Fibroblast of lung (primary cell): Measurements from ENCODE around the gene RDH5. TPM values are rescaled to one million over a fixed set of nuclear protein-coding genes. Genes with fewer than 3 reads are reported as not detected.

ENCODE experiments used
- DNase-seq, 2 donors: peaks; one replicate each; pipeline versions ENCODE4 v3.0.0 to v3.0.0-alpha.2; 2010; ENCODE audit warnings: low read depth in 2 of 2
- H2AFZ ChIP-seq: 2 replicates; pipeline ENCODE4 v1.5.1; 2012; ENCODE audit warnings: low read length, control low read depth, inconsistent platforms
- H3K27ac ChIP-seq: 2 replicates; pipeline ENCODE4 v1.5.1; 2011; ENCODE audit warnings: low read length, control low read depth; ENCODE audit not compliant: insufficient read depth
- H3K27me3 ChIP-seq: 2 replicates; pipeline ENCODE4 v1.5.1; 2011; ENCODE audit warnings: mild to moderate bottlenecking, low read length; ENCODE audit not compliant: control insufficient read depth, insufficient read depth
- H3K36me3 ChIP-seq: 2 replicates; pipeline ENCODE4 v1.5.1; 2011; ENCODE audit warnings: low read length; ENCODE audit not compliant: control insufficient read depth, insufficient read depth
- H3K4me1 ChIP-seq: 2 replicates; pipeline ENCODE4 v1.5.1; 2011; ENCODE audit warnings: low read length; ENCODE audit not compliant: control insufficient read depth, insufficient read depth; ENCODE audit errors: extremely low read depth
- H3K4me2 ChIP-seq: 2 replicates; pipeline ENCODE4 v1.5.1; 2011; ENCODE audit warnings: low read length, control low read depth; ENCODE audit not compliant: insufficient read depth; ENCODE audit errors: extremely low read depth
- H3K4me3 ChIP-seq, 4 experiments: fragments of 200-600 bp in 1 of 4; sonication (generic) in 1 of 4; replicated peaks in 1 of 4; 2 replicates each; pipeline ENCODE4 v1.5.1; 2011 to 2016; ENCODE audit warnings: low read length in 4 of 4, low read depth in 3 of 4, mild to moderate bottlenecking in 3 of 4, control low read depth in 2 of 4, inconsistent platforms in 1 of 4, mixed read lengths in 1 of 4; ENCODE audit not compliant: insufficient read depth in 1 of 4; ENCODE audit errors: control extremely low read depth in 1 of 4
- H3K79me2 ChIP-seq: 2 replicates; pipeline ENCODE4 v1.5.1; 2012; ENCODE audit warnings: mild to moderate bottlenecking, low read length, inconsistent platforms; ENCODE audit not compliant: control insufficient read depth, insufficient read depth
- H3K9ac ChIP-seq: 2 replicates; pipeline ENCODE4 v1.5.1; 2011; ENCODE audit warnings: mild to moderate bottlenecking, low read length, control low read depth; ENCODE audit not compliant: insufficient read depth
- H3K9me3 ChIP-seq: 2 replicates; pipeline ENCODE4 v1.5.1; 2012; ENCODE audit warnings: low read depth, low read length; ENCODE audit not compliant: control insufficient read depth, insufficient read depth
- H4K20me1 ChIP-seq: 2 replicates; pipeline ENCODE4 v1.5.1; 2011; ENCODE audit warnings: low read length; ENCODE audit not compliant: control insufficient read depth, insufficient read depth; ENCODE audit errors: extremely low read depth
- CTCF ChIP-seq, 2 donors: IDR thresholded peaks in 1 of 2; conservative IDR thresholded peaks in 1 of 2; 1 replicate in 1 of 2; 2 replicates in 1 of 2; pipeline ENCODE4 v1.5.1; 2011 to 2012; ENCODE audit warnings: low read length in 2 of 2, control low read depth in 1 of 2, inconsistent platforms in 1 of 2, low read depth in 1 of 2, mild to moderate bottlenecking in 1 of 2
- EZH2 ChIP-seq: IDR thresholded peaks from 2 replicates; pipeline ENCODE4 v1.5.1; 2012; ENCODE audit warnings: low read length, control low read depth, mild to moderate bottlenecking; ENCODE audit errors: missing control alignments
- polyA plus RNA-seq, 2 donors: library from polyadenylated mRNA; depleted of rRNA in 1 of 2; stranded (reverse) in 1 of 2; unstranded in 1 of 2; fragments of >200 nt; gene quantifications; 2 replicates each; pipeline ENCODE4 v1.2.1, GENCODE V29; 2011 to 2012; ENCODE audit warnings: missing spikeins in 1 of 2
- total RNA-seq: library from RNA; depleted of rRNA; stranded (reverse); fragments of >200 nt; gene quantifications from 2 replicates; pipeline ENCODE4 v1.2.1, GENCODE V29; 2014

The RDH5 gene
- total and polyA plus RNA-seq, 2 donors (not counting 1 experiment from before 2014, with no cell fraction given) = 16.7 to 49.2 TPM

DNA sequence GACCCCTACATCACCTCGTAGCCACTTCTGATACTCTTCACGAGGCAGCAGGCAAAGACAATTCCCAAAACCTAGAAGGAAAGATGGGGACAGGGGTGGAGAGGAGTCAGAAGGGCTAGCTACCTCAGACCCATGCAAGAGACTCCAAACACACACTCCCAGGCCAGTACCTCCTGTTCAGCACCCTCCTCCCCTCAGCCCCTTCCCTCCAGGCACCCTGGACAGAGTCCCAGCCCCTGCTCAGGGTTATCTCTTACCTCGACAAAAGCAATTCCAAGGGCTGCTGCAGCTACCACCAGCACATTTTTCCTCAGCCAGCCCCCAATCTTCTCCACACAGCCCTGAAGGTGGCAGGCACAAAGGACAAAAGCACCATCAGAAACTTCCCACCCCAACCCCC, 5.4 kb downstream of the RDH5 start:
- H3K27ac ChIP-seq = no peak overlapping the region
- no peak for DNase-seq

GRCh38 chr12:55726971-55727370, 6.8 kb downstream of the RDH5 start:
- H3K27ac ChIP-seq = peak overlapping the region; percentile 99

More for the DNA sequence above, 5.4 kb downstream of the RDH5 start:
- Histone ChIP-seq H2AFZ (no peak overlapping the region), H3K79me2 (peaks cover 52% of the 10 kb centered on the region), H3K4me2 (peak overlapping the region; percentile 98), H3K36me3 (peaks cover 19% of the 10 kb centered on the region), H3K4me3 (peak overlapping the region in 3 of 4 experiments; percentile 21 to 80 (median 38)), H3K9me3 (no peaks in the 10 kb centered on the region), H4K20me1 (no peaks in the 10 kb centered on the region), H3K4me1 (peaks cover 36% of the 10 kb centered on the region), H3K9ac (no peak overlapping the region), H3K27me3 (no peaks in the 10 kb centered on the region)
- no peak for TF ChIP-seq EZH2
- TF ChIP-seq CTCF (conservative IDR thresholded peaks at IDR 0.05 in 1 of 2, IDR thresholded peaks at IDR 0.05 in 1 of 2; ENCODE audit: low read depth in 1 of 2, low read length in 2 of 2) = no peak

DNA sequence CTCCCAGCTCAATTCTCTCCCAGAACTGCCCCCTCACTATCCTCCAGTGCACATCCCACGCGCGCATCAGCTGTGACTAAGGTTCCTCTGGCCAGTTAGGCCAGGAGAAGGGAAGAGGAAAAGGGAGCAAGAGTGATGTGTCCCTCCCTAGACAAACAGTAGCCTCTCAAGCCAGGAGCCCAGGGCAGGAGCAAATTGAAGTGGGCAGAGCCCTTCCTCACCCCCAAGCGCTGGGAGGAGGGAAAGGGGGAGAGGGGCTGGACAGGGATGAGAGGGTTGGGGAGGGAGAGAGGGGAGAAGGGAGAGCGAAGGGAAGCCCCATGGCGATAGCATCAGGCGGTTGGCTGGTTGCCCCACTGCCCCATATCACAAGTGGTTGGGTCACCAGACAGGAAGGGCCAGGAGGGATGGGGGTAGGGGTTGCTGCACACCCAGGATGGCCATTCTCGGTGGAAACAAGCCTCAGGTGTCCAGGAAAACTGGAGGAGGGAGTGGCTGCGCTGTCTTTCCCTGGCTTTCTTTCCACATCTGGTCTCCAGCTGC, 7.5 kb downstream of the RDH5 start:
- H4K20me1 ChIP-seq = no peaks in the 10 kb centered on the region

More at GRCh38 chr12:55726971-55727370, 6.8 kb downstream of the RDH5 start:
- TF ChIP-seq CTCF (conservative IDR thresholded peaks at IDR 0.05 in 1 of 2, IDR thresholded peaks at IDR 0.05 in 1 of 2; ENCODE audit: low read depth in 1 of 2, low read length in 2 of 2) (no peak), EZH2 (no peak)
- H3K79me2 ChIP-seq = peaks cover 56% of the 10 kb centered on the region
- H3K4me1 ChIP-seq = peaks cover 30% of the 10 kb centered on the region
- peaks cover 19% of the 10 kb centered on the region for H3K36me3 ChIP-seq
- H3K27me3 ChIP-seq = no peaks in the 10 kb centered on the region
- H4K20me1 ChIP-seq = no peaks in the 10 kb centered on the region
- H2AFZ ChIP-seq = no peak overlapping the region
- H3K9me3 ChIP-seq = no peaks in the 10 kb centered on the region
- H3K4me3 ChIP-seq = peak overlapping the region; percentile 80 to 93 (median 89)
- no peak for DNase-seq
- peak overlapping the region; percentile 98 for H3K4me2 ChIP-seq
- peak overlapping the region; percentile 96 for H3K9ac ChIP-seq

More for the DNA sequence above, 7.5 kb downstream of the RDH5 start:
- H3K4me3 ChIP-seq = peak overlapping the region; percentile 80 to 93 (median 89)
- peaks cover 30% of the 10 kb centered on the region for H3K4me1 ChIP-seq
- peak; percentile 51 to 63 for DNase-seq
- H3K79me2 ChIP-seq = peaks cover 56% of the 10 kb centered on the region
- peaks cover 19% of the 10 kb centered on the region for H3K36me3 ChIP-seq
- H3K4me2 ChIP-seq = peak overlapping the region; percentile 98
- no peaks in the 10 kb centered on the region for H3K9me3 ChIP-seq
- TF ChIP-seq EZH2 (no peak), CTCF (conservative IDR thresholded peaks at IDR 0.05 in 1 of 2, IDR thresholded peaks at IDR 0.05 in 1 of 2; ENCODE audit: low read depth in 1 of 2, low read length in 2 of 2) (no peak)
- no peak overlapping the region for H2AFZ ChIP-seq
- no peaks in the 10 kb centered on the region for H3K27me3 ChIP-seq
- H3K27ac ChIP-seq = peak overlapping the region; percentile 99
- H3K9ac ChIP-seq = peak overlapping the region; percentile 96
